ENCODE results near the gene LRIG2.
"Not testable (repeated sequence)": the region's sequence is repeated elsewhere in the genome, so short reads cannot be mapped to it uniquely, and the experiment has no call there.

The LRIG2 gene, protein sequence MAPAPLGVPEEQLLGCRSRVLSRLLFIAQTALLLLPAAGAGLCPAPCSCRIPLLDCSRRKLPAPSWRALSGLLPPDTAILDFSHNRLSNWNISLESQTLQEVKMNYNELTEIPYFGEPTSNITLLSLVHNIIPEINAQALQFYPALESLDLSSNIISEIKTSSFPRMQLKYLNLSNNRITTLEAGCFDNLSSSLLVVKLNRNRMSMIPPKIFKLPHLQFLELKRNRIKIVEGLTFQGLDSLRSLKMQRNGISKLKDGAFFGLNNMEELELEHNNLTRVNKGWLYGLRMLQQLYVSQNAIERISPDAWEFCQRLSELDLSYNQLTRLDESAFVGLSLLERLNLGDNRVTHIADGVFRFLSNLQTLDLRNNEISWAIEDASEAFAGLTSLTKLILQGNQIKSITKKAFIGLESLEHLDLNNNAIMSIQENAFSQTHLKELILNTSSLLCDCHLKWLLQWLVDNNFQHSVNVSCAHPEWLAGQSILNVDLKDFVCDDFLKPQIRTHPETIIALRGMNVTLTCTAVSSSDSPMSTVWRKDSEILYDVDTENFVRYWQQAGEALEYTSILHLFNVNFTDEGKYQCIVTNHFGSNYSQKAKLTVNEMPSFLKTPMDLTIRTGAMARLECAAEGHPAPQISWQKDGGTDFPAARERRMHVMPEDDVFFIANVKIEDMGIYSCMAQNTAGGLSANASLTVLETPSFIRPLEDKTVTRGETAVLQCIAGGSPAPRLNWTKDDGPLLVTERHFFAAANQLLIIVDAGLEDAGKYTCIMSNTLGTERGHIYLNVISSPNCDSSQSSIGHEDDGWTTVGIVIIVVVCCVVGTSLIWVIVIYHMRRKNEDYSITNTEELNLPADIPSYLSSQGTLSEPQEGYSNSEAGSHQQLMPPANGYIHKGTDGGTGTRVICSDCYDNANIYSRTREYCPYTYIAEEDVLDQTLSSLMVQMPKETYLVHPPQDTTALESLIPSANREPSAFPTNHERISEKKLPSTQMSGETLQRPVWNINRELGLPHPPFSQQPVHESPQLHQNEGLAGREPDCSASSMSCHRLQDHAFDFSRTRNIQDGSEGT

DNA sequence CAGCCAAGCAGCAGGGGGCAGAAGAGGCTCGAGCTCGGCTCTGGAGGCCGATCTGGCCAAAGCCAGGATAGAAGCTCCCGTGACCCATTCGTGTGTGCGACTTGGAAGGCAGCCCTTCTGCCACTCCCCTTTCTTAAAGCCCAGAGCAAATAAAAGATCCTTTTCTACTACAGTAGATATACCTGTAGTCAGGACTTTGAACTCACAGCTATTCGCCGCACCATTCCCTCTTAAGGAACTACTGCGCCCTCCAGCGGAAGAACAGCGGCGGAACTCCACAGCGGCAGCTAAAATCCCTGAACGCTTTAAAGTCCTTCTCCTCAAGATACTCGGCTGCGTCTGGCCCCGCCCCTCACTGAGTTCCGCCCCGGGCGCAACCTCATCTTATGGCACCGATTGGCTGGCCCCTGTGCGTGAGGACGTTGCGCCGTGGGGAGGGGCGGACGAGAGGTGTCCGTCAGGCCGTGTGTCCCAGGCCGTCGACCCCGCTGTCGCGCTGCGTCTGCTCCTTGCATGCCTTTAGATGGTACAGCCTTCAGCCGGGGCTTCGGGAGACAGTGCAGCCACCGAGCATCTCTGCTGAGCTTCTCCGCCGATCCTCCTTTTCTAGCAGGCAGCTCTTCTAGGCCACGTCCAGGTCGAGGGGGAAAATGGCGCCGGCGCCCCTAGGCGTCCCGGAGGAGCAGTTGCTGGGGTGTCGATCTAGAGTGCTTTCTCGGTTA lies at the start of gene LRIG2:
TSS of gene LRIG2 (plus strand) at position 442 of the 722 bp plus-strand sequence. CDS start at position 651, 209 bp downstream.
- DNase-seq: peak; percentile 40

DNA sequence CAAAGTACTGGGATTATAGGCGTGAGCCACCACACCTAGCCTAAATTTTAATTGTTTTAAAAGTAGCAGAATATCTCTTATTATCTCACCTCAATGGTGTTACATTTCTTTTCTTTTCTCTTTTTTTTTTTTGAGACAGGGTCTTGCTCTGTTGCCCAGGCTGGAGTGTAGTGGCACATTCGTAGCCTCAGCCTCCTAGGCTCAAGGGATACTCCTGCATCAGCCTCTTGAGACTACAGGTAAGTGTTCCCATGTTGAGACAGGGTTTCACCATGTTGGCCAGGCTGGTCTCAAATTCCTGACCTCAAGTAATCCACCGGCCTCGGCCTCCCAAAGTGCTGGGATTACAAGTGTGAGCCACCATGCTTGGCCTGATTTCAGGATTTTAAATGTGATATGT lies 49.7 kb upstream of the LRIG2 start:
- DNase-seq: not testable (repeated sequence)

DNA sequence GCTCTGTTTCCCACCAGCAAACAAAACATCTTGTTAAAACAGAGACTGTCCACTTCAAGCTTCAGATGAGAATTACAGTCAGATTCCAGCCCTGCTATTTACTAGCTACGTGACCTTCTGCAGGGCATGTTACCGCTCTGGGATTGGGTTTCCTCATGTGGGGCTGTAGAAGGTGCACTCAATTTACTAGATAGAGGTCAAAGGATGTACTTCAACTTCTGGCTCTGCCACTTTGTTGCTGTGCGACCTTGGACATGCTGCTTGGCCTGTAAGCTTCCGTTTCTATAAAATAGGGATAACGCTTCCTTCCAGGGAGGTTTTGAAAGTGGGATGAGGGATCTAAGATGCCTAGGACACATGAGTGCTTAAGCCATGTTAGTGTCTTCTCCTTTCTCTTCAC lies 46.0 kb upstream of the LRIG2 start:
- no peak for DNase-seq

DNA sequence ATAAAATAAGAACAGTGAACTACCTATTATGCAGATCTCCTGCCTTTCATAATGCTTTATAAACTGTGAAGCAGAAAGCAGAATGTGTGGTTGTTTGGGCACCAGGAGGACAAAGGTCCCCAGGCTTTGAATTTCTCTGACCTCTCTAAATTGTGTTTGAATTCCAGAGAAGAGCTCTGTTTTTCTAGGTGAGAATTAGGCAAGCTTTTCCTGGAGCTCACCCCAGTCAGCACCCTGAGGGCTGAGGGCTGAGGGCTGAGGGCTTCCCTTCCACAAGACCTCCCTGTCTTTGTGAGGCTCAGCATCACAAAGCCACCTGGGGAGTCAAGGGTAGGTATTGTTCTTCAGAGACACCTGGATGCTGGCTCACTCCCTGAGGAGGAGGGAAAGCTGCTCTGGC lies 45.5 kb upstream of the LRIG2 start:
- DNase-seq: no peak

DNA sequence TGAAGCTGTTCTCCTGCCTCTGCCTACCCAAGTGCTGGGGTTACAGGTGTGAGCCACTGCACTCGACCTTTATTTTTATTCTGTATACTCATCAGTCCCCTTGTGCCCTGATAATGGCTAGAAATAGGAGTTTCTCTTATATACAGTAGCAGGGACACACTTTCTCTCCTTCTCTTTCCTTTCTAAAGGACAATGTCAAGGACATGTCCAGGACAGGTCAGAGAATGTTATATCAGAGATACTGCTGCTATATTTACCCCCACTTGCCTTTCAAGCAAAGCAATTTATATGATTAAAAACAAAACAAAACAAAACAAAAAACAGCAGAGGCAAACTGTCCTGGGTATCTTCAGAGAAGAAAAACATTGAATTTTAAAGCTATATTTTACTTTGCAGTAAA lies 43.2 kb upstream of the LRIG2 start:
- DNase-seq: no peak

DNA sequence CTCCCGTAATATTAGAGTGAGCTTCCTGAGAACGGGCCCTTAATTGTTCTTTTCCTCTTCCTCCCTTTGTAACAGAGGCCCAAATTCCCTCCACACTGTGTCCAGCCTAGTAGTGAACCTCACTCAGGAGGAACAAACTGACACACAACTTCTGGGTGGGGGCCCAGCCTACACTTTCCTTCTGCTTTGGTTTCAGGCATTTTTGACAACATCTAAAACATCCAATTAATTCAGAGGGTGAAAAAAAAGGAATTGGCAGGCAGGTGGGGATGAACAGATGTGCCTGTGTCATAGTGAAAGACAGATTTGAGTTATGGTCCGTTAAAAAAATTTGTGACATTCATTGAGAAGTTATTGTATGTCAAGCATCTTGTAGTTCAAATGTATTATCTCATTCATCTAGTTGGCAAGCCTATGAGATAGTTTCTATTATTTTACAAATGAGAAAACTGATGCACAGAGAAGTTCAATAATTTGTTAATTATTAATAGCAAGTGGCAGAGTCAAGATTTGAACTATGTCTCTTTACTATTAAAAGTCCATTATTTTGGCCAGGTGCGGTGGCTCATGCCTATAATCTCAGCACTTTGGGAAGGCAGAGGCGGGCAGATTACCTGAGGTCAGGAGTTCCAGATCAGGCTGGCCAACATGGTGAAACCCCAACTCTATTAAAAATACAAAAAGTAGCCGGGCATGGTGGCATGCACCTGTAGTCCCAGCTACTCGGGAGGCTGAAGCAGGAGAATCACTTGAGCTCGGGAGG lies 41.6 kb upstream of the LRIG2 start:
- DNase-seq: no peak

DNA sequence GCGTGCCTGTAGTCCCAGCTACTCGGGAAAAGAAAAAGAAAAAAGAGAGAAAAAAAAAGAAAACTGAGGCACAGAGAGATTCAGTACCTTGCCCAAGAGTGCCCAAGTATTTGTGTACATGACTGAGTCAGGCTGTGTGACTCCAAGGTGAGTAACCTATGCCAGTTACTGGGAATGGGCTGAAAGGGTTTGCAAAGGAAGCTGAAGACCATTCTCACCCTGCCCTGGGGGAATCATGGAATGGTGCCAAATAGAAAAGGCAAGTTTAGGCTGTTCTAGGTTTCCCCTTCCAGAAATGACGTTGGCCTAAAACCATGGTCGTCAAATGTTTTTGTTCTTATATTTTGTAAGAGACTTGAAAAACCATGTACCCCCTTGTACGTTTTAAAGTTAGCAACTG lies 37.9 kb upstream of the LRIG2 start:
- no peak for DNase-seq

DNA sequence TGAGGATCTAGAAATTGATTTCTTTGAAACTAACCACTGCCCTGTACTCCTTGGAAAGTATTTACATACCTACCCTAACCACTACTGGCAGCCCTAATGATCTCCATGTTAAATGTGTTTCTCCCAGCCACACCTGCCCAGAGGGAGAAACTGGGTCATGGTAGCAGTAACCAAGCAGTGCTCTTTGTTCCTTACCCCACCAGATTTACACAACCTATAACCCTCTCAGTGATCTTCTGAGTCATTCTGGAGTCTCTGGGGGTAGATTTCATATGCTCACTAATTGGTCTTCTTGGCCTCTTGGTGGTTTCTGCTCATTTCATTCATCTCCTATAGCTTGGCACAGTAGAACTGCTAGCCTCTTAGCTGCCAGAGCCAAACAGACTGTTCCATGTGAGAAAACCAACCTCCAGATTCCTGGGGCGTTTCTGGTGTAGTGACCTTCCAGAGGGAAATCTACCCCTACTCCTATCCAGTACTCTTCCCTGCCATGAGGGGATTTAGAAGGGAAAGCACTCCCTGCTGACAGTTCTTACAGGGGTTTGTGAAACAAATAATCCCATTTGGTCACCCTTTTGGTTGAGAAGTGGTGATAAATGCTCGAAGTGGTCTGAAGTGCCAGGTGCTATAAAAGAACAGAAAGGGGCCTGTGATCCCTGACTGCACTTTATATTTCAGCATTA lies 36.2 kb upstream of the LRIG2 start:
- no peak for DNase-seq

DNA sequence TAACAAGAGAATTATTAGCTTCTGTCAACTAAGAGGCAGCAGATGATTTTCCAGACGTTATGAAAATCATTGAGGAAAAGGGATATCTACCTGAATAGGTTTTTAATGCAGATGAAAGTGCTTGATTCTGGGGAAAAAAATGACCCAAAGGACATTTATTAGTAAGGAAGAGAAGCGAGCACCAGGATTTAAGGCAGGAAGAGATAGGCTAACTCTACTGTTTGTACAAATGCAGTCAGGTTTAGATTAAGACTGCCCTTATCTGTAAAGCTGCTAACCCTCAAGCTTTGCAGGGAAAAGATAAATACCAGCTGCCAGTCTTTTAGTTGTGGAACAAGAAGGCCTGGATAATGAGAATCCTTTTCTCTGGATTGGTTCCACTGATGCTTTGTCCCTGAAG lies 33.0 kb upstream of the LRIG2 start:
- no peak for DNase-seq

DNA sequence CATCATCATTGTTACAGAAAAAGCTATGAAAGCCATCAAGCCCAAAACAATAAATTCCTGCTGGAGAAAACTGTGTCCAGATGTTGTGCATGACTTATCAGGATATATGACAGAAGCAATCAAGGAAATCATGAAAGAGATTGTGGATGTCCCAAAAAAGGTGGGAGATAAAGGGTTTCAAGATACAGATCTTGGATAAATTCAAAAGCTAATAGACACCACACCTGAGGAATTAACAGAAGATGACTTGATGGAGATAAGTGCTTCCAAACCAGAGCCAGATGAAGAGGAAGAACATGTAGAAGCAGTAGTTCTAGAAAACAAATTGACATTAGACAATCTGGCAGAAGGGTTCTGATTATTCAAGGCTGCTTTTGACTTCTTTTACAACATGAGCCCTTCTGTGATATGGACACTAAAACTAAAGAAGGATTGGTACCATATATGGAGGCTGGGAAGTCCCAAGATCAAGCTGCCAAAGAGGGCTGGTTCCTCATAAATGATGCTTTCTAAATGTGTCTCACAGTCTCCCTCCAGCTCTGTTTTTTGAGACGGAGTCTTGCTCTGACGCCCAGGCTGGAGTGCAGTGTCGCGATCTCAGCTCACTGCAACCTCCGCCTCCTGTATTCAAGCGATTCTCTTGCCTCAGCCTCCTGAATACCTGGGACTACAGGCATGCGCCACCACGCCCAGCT lies 32.1 kb upstream of the LRIG2 start:
- DNase-seq: no peak

DNA sequence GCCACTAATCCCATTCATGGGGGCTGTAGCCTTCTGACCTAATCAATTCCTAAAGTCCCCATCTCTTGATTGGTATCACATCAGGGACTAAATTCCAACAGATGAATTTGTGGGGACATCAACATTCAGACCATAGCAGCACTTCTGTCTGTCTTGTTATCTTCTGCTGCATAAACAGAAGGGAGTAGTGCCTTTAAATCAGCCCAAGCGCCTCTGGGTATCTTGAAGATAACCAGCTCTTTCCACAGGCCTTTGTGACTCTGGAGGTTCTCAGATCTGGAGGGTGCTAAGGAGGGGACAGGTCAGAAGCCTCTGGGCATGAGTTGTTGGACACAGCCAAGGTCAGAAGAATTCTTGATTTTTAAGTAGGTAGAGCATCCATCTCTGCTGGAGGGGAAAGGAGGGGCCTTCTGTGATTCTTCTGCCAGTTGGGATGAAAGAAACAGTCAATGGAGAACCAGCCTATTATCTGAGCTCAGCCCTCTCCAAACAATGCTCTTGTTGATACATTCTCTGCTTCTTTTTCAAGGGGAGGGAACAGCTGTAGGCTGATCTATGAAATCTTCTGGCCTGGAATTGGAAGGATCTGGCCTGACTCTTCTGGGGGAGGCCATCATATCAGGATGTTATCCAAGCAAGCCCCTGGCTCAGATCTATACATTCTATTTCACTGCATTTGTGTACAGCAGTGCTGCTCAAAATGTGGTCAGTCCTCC lies 31.3 kb upstream of the LRIG2 start:
- DNase-seq: no peak

DNA sequence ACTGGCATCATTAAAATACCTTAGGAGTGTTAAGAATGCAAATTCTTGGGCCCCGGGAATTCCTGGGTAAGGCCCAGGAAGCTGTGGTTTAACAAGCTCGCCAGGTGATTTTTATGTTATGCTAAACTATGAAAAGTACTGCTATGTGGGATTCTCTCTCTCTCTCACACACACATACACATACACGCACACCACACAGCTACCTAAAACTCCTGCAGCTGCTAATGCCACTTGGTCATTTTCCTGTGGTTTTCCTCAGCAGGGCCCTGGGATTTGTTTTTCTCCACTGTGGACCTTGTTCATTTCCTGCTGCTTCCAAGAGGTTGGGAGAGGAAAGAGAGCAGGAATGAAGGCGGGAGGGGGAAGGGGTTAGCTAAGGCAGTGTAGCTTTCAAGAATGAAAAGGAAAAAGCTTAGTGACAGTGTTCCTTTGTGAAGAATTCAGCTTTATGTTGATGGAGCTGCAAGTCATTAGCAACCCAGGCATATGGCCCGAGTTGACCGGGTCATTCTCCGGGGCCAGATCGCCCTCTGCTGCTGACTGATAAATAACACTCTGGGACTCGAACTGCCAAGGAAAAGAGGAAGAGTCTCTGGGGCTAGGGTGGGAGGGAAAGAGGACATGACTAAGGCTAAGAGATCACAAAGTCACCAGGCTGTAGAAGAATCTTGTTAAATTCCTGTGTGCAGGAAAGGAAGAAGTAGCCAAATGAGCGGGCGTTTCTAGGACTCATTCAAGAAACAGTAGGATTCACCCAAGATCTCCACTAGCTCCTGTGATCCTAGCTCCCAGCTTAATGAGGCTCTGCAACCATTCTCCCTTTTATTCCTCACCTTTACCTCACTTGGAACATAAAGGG lies 30.5 kb upstream of the LRIG2 start:
- DNase-seq: no peak

DNA sequence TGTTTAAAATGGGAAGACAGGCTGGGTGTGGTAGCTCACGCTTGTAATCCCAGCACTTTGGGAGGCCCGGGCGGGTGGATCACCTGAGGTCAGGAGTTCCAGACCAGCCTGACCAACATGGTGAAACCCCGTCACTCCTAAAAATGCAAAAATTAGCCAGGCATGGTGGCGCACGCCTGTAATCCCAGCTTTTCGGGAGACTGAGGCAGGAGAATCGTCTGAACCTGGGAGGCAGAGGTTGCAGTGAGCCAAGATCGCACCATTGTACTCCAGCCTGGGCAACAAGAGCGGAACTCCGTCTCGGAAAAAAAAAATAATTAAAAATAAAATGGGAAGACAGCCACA lies 29.9 kb upstream of the LRIG2 start:
- not testable (repeated sequence) for DNase-seq

DNA sequence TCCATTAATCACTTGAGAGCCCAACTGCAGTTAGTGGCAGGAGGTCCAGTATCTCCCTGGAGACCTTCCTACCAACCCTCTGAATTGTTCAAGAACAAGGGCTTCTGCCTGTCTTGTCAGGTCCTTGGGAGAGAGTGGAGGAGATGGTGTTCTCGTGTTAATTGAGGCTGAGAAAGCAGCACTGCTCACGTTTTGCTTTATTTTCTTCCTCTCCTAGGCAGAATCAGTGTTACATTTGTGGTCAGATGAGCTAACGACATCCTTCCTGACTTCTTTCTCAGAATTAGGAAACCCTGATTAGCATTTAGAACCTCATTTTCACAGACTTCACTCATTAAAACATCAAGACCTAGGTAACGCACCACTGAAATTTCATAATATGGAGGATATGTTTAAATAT lies 26.4 kb upstream of the LRIG2 start:
- no peak for DNase-seq

DNA sequence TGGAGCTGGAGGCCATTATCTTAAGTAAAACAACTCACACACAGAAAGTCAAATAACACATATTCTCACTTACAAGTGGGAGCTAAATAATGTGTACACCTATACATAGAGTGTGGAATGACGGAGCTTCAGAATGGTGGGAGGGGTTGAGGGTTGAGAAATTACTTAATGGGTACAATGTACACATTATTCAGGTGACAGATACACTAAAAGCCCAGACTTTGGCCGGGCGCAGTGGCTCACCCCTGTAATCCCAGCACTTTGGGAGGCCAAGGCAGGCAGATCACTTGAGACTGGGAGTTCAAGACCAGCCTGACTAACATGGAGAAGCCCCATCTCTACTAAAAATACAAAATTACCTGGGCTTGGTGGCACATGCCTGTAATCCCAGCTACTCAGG lies 24.9 kb upstream of the LRIG2 start:
- no peak for DNase-seq

DNA sequence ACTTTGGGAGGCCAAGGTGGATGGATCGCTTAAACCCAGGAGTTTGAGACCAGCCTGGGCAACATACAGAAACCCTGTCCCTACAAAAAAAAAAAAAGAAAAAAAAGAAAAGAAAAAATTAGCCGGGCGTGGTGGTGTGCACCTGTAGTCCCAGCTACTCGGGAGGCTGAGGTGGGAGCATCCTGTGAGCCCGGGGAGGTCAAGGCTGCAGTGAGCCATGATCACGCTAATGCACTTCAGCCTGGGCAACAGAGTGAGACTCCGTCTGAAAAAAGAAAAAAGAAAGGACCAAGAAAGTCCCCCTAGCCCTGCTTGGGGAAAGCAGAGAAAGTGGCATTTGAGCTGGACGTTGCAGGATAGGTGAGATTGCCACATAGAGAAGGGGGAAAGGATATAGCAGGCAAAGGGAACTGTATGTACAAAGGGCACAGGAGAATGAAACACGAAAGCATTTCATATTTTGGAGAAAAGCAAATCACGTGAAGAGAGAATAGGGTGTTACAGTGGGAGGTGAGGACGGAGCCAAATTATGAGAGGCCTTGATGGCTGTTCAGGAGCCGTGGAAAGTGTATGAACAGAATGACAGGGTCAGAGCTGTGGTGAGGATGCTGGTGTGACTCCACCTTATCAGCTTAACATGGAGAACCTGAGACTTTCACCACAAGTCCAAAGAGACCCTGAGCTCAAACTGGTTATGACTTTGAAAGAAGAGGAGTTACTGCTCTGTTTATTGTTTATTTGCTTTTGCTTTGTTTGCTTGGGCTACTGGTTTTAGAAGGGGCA lies 19.5 kb upstream of the LRIG2 start:
- DNase-seq: no peak

DNA sequence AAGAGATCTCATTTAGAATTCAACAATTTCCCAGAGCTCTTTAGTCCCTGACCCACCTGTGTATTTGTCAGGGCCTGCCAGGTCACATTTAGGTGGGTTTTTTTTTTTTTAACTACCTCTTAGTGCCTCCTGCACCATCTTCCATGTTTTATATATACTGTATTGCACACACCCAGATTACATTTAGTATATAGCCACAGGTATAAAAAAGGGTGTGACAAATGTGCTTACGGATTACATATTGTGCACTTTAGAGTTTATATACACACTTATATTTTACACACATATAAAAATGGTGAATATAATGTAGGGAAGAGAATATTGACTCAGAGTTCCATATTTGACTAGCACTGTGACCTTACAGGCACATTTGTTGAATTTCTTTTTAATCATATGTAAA lies 17.4 kb upstream of the LRIG2 start:
- no peak for DNase-seq

DNA sequence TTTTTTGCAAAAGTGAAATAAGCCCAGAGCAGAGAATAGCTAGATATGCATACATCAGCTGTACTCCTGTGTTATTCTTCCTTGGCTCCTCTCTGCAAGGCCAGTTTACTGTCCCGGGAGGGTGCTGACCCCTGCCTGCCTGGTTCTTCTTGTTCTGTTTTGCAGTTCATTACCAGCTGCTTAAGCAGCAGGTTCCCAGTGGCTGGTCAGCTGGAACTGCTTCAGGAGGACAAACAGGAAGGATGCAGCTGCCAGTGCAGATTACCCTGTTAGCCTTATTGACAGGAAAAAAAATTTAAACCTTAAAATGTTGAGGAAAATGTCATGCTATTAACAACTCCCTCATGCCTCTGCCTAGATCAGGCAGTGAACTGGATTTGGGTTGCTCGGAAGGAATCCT lies 16.0 kb upstream of the LRIG2 start:
- DNase-seq: no peak
